NCI-H82 (cell line): ENCODE data around the gene MRPL39.

Experiments used
- DNase-seq: peaks from one replicate; lab custom pipeline; 2025; lab: John Stamatoyannopoulos, UW

The MRPL39 gene

GRCh38 chr21:25614441-25614840 lies 7.2 kb upstream of the MRPL39 start:
- DNase-seq = no peak

- DNase-seq = peak; percentile 88
Measured at GRCh38 chr21:25608044-25608737, 910 bp upstream of the MRPL39 start.

- DNase-seq = no peak
Measured at GRCh38 chr21:25589887-25590286, 17.4 kb downstream of the MRPL39 start.

- DNase-seq = no peak
Measured at GRCh38 chr21:25586791-25587190, 20.5 kb downstream of the MRPL39 start.

- no peak for DNase-seq
Measured at GRCh38 chr21:25586326-25586725, 21.0 kb downstream of the MRPL39 start.

GRCh38 chr21:25584833-25585676 lies 22.2 kb downstream of the MRPL39 start:
- DNase-seq = no peak

GRCh38 chr21:25583370-25584130 lies 23.7 kb downstream of the MRPL39 start:
- DNase-seq = no peak

- DNase-seq = no peak
Measured at GRCh38 chr21:25582888-25583287, 24.4 kb downstream of the MRPL39 start.

GRCh38 chr21:25582164-25582790 lies 25.0 kb downstream of the MRPL39 start:
- DNase-seq = no peak

GRCh38 chr21:25581582-25581981 lies 25.7 kb downstream of the MRPL39 start:
- DNase-seq = no peak

GRCh38 chr21:25580912-25581260 lies 26.4 kb downstream of the MRPL39 start:
- DNase-seq = no peak

- no peak for DNase-seq
Measured at GRCh38 chr21:25579226-25580013, 27.9 kb downstream of the MRPL39 start.

GRCh38 chr21:25578056-25578961 lies 29.0 kb downstream of the MRPL39 start:
- DNase-seq = no peak

GRCh38 chr21:25577424-25578055 lies 29.7 kb downstream of the MRPL39 start:
- DNase-seq = no peak

- peak; percentile 15 for DNase-seq
Measured at GRCh38 chr21:25573409-25574206, 33.7 kb downstream of the MRPL39 start.

- DNase-seq = no peak
Measured at GRCh38 chr21:25572861-25573310, 34.4 kb downstream of the MRPL39 start.

GRCh38 chr21:25571726-25572121 lies 35.6 kb downstream of the MRPL39 start:
- no peak for DNase-seq

GRCh38 chr21:25569711-25570110 lies 37.6 kb downstream of the MRPL39 start:
- DNase-seq = no peak

GRCh38 chr21:25569084-25569483 lies 38.2 kb downstream of the MRPL39 start:
- DNase-seq = no peak
